Smooth muscle cell (in vitro differentiated cells): ENCODE measurements around the gene CAMTA1. TPM values are rescaled to one million over a fixed set of nuclear protein-coding genes. Genes with fewer than 3 reads are reported as not detected.
"Not testable (repeated sequence)": the region's sequence is repeated elsewhere in the genome, so short reads cannot be mapped to it uniquely, and the experiment has no call there.

Source experiments
- DNase-seq: peaks from one replicate; lab custom pipeline; 2025; ENCODE audit not compliant: unreplicated experiment; lab: John Stamatoyannopoulos, UW
- H2AFZ ChIP-seq: fragments of 200-600 bp; sonication (generic); 2 replicates; pipeline ENCODE4 v1.6.0; 2016; ENCODE audit warnings: antibody characterized with exemption, low read depth, mild to moderate bottlenecking
- H3F3A ChIP-seq: fragments of 200-600 bp; sonication (generic); 2 replicates; pipeline ENCODE4 v1.6.0; 2017; ENCODE audit warnings: antibody characterized with exemption, low read depth
- H3K27ac ChIP-seq: fragments of 200-600 bp; sonication (generic); 2 replicates; pipeline ENCODE4 v1.5.1; 2016; ENCODE audit warnings: low read depth, mild to moderate bottlenecking
- H3K27me3 ChIP-seq: fragments of 200-600 bp; sonication (generic); 2 replicates; pipeline ENCODE4 v1.6.1; 2016; ENCODE audit warnings: low read depth, mild to moderate bottlenecking
- H3K36me3 ChIP-seq: fragments of 200-600 bp; sonication (generic); 2 replicates; pipeline ENCODE4 v1.5.1; 2016; ENCODE audit warnings: low read depth
- H3K4me1 ChIP-seq: fragments of 200-600 bp; sonication (generic); 2 replicates; pipeline ENCODE4 v1.5.1; 2016; ENCODE audit warnings: low read depth
- H3K4me2 ChIP-seq: fragments of 200-600 bp; sonication (generic); 2 replicates; pipeline ENCODE4 v1.6.0; 2016; ENCODE audit warnings: mild to moderate bottlenecking
- H3K4me3 ChIP-seq: fragments of 200-600 bp; sonication (generic); 2 replicates; pipeline ENCODE4 v1.5.1; 2016; ENCODE audit warnings: mild to moderate bottlenecking
- H3K79me2 ChIP-seq: fragments of 200-600 bp; sonication (generic); 2 replicates; pipeline ENCODE4 v1.6.0; 2016; ENCODE audit warnings: low read depth, mild to moderate bottlenecking
- H3K9ac ChIP-seq: fragments of 200-600 bp; sonication (generic); 2 replicates; pipeline ENCODE4 v1.6.0; 2016; ENCODE audit warnings: low read depth
- H3K9me3 ChIP-seq: fragments of 200-600 bp; sonication (generic); replicated peaks from 2 replicates; pipeline ENCODE4 v1.5.1; 2016; ENCODE audit warnings: low read depth
- H4K20me1 ChIP-seq: fragments of 200-600 bp; sonication (generic); 2 replicates; pipeline ENCODE4 v1.6.0; 2016; ENCODE audit warnings: low read depth
- WGBS: methylation state at CpG from one replicate; pipeline ENCODE4 v1.1.7; 2016; ENCODE audit warnings: low lambda C conversion rate; 5-methylcytosine and 5-hydroxymethylcytosine counted together
- polyA plus RNA-seq: library from polyadenylated mRNA; unstranded; fragments of >200 nt; fragmentation: Nextera tagmentation; extraction: Ambion mirVana; gene quantifications from 2 replicates; pipeline ENCODE4 v1.2.1, GENCODE V29; 2016
- total RNA-seq: library from RNA; depleted of rRNA; stranded (reverse); fragments of >200 nt; gene quantifications from 2 replicates; pipeline ENCODE4 v1.2.3, GENCODE V29; 2014
- TF ChIP-seq, protein P1 (sequence below): fragments of 200-600 bp; sonication (generic); IDR thresholded peaks from 2 replicates; pipeline ENCODE4 v1.5.1; 2017; ENCODE audit warnings: borderline replicate concordance, mild to moderate bottlenecking, antibody characterized with exemption; ENCODE audit not compliant: insufficient read depth, poor library complexity, severe bottlenecking

Gene CAMTA1
- total and polyA plus RNA-seq, 2 experiments from 2014 or later = 139 to 145 TPM

GRCh38 chr1:6842301-6842700, 57.0 kb downstream of the CAMTA1 start:
- Histone ChIP-seq H4K20me1 (peaks cover 35% of the 10 kb centered on the region), H2AFZ (no peak overlapping the region), H3K9me3 (no peaks in the 10 kb centered on the region), H3K4me1 (no peaks in the 10 kb centered on the region), H3K27me3 (no peaks in the 10 kb centered on the region), H3K9ac (no peak overlapping the region), H3K27ac (no peak overlapping the region), H3K79me2 (peaks cover 43% of the 10 kb centered on the region), H3K4me3 (no peak overlapping the region), H3F3A (no peaks in the 10 kb centered on the region), H3K4me2 (no peak overlapping the region), H3K36me3 (no peaks in the 10 kb centered on the region)
- TF ChIP-seq, protein P1, sequence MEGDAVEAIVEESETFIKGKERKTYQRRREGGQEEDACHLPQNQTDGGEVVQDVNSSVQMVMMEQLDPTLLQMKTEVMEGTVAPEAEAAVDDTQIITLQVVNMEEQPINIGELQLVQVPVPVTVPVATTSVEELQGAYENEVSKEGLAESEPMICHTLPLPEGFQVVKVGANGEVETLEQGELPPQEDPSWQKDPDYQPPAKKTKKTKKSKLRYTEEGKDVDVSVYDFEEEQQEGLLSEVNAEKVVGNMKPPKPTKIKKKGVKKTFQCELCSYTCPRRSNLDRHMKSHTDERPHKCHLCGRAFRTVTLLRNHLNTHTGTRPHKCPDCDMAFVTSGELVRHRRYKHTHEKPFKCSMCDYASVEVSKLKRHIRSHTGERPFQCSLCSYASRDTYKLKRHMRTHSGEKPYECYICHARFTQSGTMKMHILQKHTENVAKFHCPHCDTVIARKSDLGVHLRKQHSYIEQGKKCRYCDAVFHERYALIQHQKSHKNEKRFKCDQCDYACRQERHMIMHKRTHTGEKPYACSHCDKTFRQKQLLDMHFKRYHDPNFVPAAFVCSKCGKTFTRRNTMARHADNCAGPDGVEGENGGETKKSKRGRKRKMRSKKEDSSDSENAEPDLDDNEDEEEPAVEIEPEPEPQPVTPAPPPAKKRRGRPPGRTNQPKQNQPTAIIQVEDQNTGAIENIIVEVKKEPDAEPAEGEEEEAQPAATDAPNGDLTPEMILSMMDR = no peak
- DNase-seq = no peak
- WGBS = 96% methylated on average over 8 of the region's 8 CpGs

GRCh38 chr1:6845786-6846185, 60.5 kb downstream of the CAMTA1 start:
- H4K20me1 ChIP-seq = peaks cover 31% of the 10 kb centered on the region
- H3K36me3 ChIP-seq = not testable (repeated sequence)

GRCh38 chr1:6848816-6849215, 63.6 kb downstream of the CAMTA1 start:
- Histone ChIP-seq H3K27ac (no peak overlapping the region), H3K4me3 (no peak overlapping the region), H3K36me3 (peaks cover 3% of the 10 kb centered on the region), H3K9ac (no peak overlapping the region), H3K4me2 (no peak overlapping the region), H3K4me1 (no peaks in the 10 kb centered on the region), H3K27me3 (no peaks in the 10 kb centered on the region), H3K79me2 (peaks cover 15% of the 10 kb centered on the region), H3K9me3 (no peaks in the 10 kb centered on the region), H3F3A (no peaks in the 10 kb centered on the region), H4K20me1 (peaks cover 24% of the 10 kb centered on the region), H2AFZ (no peak overlapping the region)
- WGBS = 89% methylated on average over 3 of the region's 3 CpGs
- no peak for DNase-seq
- TF ChIP-seq, protein P1 = no peak

More at GRCh38 chr1:6845786-6846185, 60.5 kb downstream of the CAMTA1 start:
- H3K4me1 ChIP-seq, H3F3A ChIP-seq, H2AFZ ChIP-seq, H3K4me2 ChIP-seq, H3K27me3 ChIP-seq, H3K4me3 ChIP-seq, H3K9ac ChIP-seq, DNase-seq, H3K27ac ChIP-seq, H3K9me3 ChIP-seq: not testable (repeated sequence)
- WGBS = 99% methylated on average over 4 of the region's 4 CpGs
- peaks cover 28% of the 10 kb centered on the region for H3K79me2 ChIP-seq

GRCh38 chr1:6850537-6850936, 65.3 kb downstream of the CAMTA1 start:
- Histone ChIP-seq H4K20me1 (peaks cover 24% of the 10 kb centered on the region), H3K27ac (no peak overlapping the region), H3K4me2 (no peak overlapping the region), H3K9ac (no peak overlapping the region), H3K36me3 (peaks cover 3% of the 10 kb centered on the region), H2AFZ (no peak overlapping the region), H3K9me3 (no peaks in the 10 kb centered on the region), H3K4me1 (no peaks in the 10 kb centered on the region), H3K4me3 (no peak overlapping the region), H3K79me2 (peaks cover 8% of the 10 kb centered on the region), H3K27me3 (no peaks in the 10 kb centered on the region), H3F3A (no peaks in the 10 kb centered on the region)
- WGBS = 91% methylated on average over 4 of the region's 4 CpGs
- TF ChIP-seq, protein P1 = no peak
- DNase-seq = no peak
